Lower lobe of right lung (tissue), 2 donors: Measurements from ENCODE around the gene LSM10. TPM values are rescaled to one million over a fixed set of nuclear protein-coding genes. Genes with fewer than 3 reads are reported as not detected.

ENCODE experiments used
- ATAC-seq, 2 donors: fragments of 200-7000 bp; cut with Tn5 transposase; one replicate each; pipeline ENCODE4 v1.9.1; 2020 to 2022; ENCODE audit warnings: mild to moderate bottlenecking in 2 of 2, moderate library complexity in 2 of 2
- DNase-seq: peaks from one replicate; pipeline ENCODE4 v3.0.0-alpha.2; 2020
- H3K27ac ChIP-seq: fragments of 200-600 bp; one replicate; pipeline ENCODE4 v1.8.0; 2022
- H3K27me3 ChIP-seq: fragments of 200-600 bp; one replicate; pipeline ENCODE4 v1.8.0; 2022; ENCODE audit warnings: low read depth
- H3K36me3 ChIP-seq: fragments of 200-600 bp; one replicate; pipeline ENCODE4 v1.8.0; 2022; ENCODE audit warnings: mild to moderate bottlenecking
- H3K4me1 ChIP-seq: fragments of 200-600 bp; one replicate; pipeline ENCODE4 v1.8.0; 2022
- H3K4me3 ChIP-seq: fragments of 200-600 bp; one replicate; pipeline ENCODE4 v1.8.0; 2022; ENCODE audit warnings: mild to moderate bottlenecking
- H3K9me3 ChIP-seq: fragments of 200-600 bp; one replicate; pipeline ENCODE4 v1.8.0; 2022
- intact Hi-C: fragments of 100-400 bp; cut with DNase I; formaldehyde crosslinking; loops from one replicate; pipeline ENCODE4 v1.11.0; 2022
- total RNA-seq: library from RNA; stranded (reverse); fragmentation: NEBNext Ultra II Directional; extraction: Animal tissue kit (Norgen Biotek cat#: 25700); gene quantifications from one replicate; pipeline ENCODE4 v1.2.1, GENCODE V29; 2021
- TF ChIP-seq, protein P1 (sequence below): fragments of 200-600 bp; IDR thresholded peaks from one replicate; pipeline ENCODE4 v1.8.0; 2022; ENCODE audit warnings: antibody characterized with exemption, mild to moderate bottlenecking
- donor health status: DM: no; HTN: yes; CAD: no; lungs with severe emphysema.

LSM10 gene
- total RNA-seq, 1 donor from 2014 or later: 44.5 TPM

DNA sequence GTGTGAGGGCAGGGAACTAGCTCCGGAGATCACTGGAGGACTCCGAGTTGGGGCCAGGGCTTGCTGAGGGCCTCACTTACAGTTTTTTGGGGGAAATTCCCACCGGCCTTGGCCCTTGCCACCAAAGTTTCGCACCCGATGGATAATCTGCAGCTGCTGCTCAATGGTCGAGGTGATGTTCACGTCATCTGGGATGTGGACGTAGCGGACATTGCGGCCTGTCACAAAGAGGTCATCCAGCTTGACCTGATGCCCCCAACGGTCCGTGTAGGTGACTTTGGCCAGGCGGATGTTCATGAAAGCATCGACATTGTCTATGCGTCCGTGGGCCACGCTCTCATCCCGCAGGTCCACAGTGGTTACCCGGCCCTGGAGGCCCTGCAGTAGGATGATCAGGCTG is 4.0 kb downstream of the LSM10 start:
- DNase-seq: no peak
- no peaks in the 10 kb centered on the region for H3K27me3 ChIP-seq
- no peak overlapping the region for H3K4me3 ChIP-seq
- TF ChIP-seq, protein P1, sequence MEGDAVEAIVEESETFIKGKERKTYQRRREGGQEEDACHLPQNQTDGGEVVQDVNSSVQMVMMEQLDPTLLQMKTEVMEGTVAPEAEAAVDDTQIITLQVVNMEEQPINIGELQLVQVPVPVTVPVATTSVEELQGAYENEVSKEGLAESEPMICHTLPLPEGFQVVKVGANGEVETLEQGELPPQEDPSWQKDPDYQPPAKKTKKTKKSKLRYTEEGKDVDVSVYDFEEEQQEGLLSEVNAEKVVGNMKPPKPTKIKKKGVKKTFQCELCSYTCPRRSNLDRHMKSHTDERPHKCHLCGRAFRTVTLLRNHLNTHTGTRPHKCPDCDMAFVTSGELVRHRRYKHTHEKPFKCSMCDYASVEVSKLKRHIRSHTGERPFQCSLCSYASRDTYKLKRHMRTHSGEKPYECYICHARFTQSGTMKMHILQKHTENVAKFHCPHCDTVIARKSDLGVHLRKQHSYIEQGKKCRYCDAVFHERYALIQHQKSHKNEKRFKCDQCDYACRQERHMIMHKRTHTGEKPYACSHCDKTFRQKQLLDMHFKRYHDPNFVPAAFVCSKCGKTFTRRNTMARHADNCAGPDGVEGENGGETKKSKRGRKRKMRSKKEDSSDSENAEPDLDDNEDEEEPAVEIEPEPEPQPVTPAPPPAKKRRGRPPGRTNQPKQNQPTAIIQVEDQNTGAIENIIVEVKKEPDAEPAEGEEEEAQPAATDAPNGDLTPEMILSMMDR: no peak
- peaks cover 35% of the 10 kb centered on the region for H3K4me1 ChIP-seq
- no peak for ATAC-seq
- intact Hi-C loops: no loop called here
- no peak overlapping the region for H3K27ac ChIP-seq
- H3K9me3 ChIP-seq: no peaks in the 10 kb centered on the region
- H3K36me3 ChIP-seq: peaks cover 47% of the 10 kb centered on the region

DNA sequence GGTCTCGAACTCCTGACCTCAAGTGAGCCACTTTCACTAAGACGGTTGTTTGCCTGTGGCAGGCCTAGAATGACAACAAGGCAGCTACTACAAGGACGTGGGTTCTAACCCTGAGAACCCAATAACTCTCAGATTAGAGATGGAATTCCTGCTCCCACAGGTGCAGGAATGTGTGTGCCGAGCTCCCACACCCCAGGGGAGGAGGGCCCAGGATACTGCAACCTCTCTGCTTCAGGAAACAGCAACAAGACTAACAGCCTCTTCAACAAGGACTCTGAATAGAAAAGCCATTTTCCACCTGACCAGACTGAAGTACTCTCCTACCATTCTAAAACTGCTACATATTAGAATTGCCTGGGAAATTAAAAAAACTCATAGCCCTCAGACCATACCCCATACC is 4.9 kb downstream of the LSM10 start:
- Histone ChIP-seq H3K27me3 (no peaks in the 10 kb centered on the region), H3K36me3 (peaks cover 47% of the 10 kb centered on the region), H3K27ac (no peak overlapping the region), H3K4me3 (no peak overlapping the region), H3K4me1 (peaks cover 35% of the 10 kb centered on the region), H3K9me3 (no peaks in the 10 kb centered on the region)
- intact Hi-C loops: no loop called here
- DNase-seq (no peak), ATAC-seq (no peak)
- TF ChIP-seq, protein P1: no peak

DNA sequence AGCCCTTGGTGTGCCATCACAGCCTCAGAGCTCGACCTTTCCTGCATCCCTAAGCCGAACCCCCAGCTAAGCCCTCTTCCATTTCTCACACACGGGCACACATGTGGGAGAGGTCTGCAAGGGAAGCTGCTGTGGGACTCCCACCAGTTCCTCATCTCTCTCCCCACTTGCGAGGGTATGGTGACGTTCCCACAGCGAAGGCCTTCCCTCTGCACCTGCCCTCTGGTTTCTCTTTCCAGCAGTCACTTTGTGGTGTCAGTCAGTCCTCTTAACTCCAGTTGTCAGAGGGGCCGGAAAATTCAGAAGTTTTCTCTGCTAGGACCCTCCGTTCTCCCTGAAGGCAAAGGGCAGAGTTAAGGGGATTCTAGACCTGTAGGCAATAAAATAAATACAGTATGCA is 6.4 kb downstream of the LSM10 start:
- TF ChIP-seq, protein P1: no peak
- Histone ChIP-seq H3K27me3 (no peaks in the 10 kb centered on the region), H3K9me3 (no peaks in the 10 kb centered on the region), H3K4me1 (peaks cover 38% of the 10 kb centered on the region), H3K4me3 (no peak overlapping the region), H3K27ac (no peak overlapping the region), H3K36me3 (peaks cover 47% of the 10 kb centered on the region)
- DNase-seq: no peak
- ATAC-seq: no peak
- intact Hi-C loops: no loop called here

DNA sequence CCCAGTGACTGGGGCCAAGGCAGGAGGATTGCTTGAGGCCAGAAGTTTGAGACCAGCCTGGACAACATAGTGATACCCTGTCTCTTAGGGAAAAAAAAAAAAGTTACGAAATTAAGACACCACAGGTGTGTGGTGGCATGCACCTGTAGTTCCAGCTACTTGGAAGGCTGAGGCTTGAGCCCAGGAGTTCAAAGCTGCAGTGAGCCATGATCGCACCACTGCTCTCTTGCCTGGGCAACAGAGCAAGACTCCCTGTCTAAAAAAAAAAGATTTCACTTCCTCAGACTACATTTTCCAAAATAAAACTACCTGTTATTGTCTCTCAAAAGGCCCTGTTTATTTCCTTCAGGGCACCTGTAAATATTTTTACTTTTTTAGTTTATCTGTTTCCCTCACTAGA is 7.3 kb downstream of the LSM10 start:
- ATAC-seq: no peak
- Histone ChIP-seq H3K27me3 (no peaks in the 10 kb centered on the region), H3K4me3 (no peak overlapping the region), H3K27ac (peak overlapping the region; percentile 36), H3K4me1 (peaks cover 36% of the 10 kb centered on the region), H3K9me3 (no peaks in the 10 kb centered on the region), H3K36me3 (peaks cover 47% of the 10 kb centered on the region)
- intact Hi-C loops: no loop called here
- no peak for DNase-seq
- TF ChIP-seq, protein P1: no peak

DNA sequence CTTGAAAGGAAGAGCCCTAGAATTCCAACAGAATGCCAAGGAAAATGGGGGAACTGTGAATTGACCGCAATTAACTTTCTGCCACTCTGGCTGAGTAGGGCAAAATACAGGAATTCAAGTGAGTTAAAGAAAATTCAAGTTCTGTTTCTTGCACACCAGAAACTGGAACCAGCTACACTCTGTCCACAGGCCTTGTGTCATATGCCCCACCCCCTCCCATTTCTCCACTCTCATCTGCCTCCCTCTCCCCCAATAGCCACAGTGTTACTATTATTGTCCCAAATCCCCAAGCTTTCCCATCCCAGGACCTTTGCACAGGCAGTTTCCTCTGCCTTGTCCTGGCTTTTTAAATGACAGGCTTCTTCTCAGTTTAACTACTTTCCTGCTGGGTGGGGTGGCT is 7.7 kb downstream of the LSM10 start:
- Histone ChIP-seq H3K27ac (peak overlapping the region; percentile 36), H3K27me3 (no peaks in the 10 kb centered on the region), H3K9me3 (no peaks in the 10 kb centered on the region), H3K36me3 (peaks cover 47% of the 10 kb centered on the region), H3K4me3 (no peak overlapping the region), H3K4me1 (peaks cover 36% of the 10 kb centered on the region)
- TF ChIP-seq, protein P1: no peak
- intact Hi-C loops: no loop called here
- DNase-seq: no peak
- no peak for ATAC-seq

DNA sequence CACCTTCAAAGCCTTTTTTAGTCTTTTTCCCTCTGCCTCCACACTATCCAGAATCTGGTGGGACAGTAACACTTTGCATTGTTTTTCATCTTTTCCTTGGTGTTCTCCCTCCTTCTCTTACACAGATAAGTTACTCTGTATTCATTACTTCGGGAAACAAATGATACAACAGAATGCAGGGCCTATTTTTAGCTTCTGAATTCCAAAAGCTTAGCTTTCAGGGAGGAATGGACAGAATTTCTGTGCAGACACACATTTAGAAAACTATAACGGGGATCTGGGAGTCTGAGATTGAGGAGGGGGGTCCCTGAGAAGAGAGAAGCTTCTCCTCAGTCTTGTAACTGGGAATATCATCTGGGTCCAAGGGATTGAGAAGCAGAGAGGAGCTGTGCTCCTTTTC is 8.4 kb downstream of the LSM10 start:
- Histone ChIP-seq H3K27me3 (no peaks in the 10 kb centered on the region), H3K9me3 (no peaks in the 10 kb centered on the region), H3K27ac (peak overlapping the region; percentile 36), H3K4me3 (no peak overlapping the region), H3K36me3 (peaks cover 46% of the 10 kb centered on the region), H3K4me1 (peaks cover 41% of the 10 kb centered on the region)
- TF ChIP-seq, protein P1: no peak
- intact Hi-C loops: no loop called here
- no peak for DNase-seq
- ATAC-seq: no peak
